K562 (cell line): ENCODE measurements around the gene CPA4. TPM values are rescaled to one million over a fixed set of nuclear protein-coding genes. Genes with fewer than 3 reads are reported as not detected.
A peak's percentile ranks its signal among the peaks of the same experiment; 100 is the strongest.

ENCODE experiments used
- ATAC-seq: fragments of 200-7000 bp; cut with Tn5 transposase; 3 replicates; pipeline ENCODE4 v1.9.1; 2020; ENCODE audit warnings: moderate library complexity
- BruUV-seq: library from RNA; stranded (reverse); fragments of 400-500 nt; replicated peaks from 2 replicates; lab custom pipeline; 2021; lab: Mats Ljungman, UMichigan
- CTCF ChIA-PET: fragments of 300-600 bp; formaldehyde crosslinking; extraction: SDS; loops from one replicate; lab custom pipeline; 2021; ENCODE audit warnings: low intra/inter-chr PET ratio; lab: Yijun Ruan, JAX
- POLR2A ChIA-PET: fragments of 300-600, 350-650 bp; sonication (Branson Sonifier 250); formaldehyde crosslinking; extraction: SDS; loops from one replicate; lab custom pipeline; 2021; ENCODE audit warnings: antibody characterized with exemption, inconsistent platforms; lab: Yijun Ruan, JAX
- DNase-seq, 4 experiments: peaks; one replicate each; pipeline versions ENCODE4 v3.0.0 to v3.0.0-alpha.2; 2011 to 2018; ENCODE audit warnings: low spot score in 3 of 4, mixed read lengths in 3 of 4; ENCODE audit errors: extremely low read depth in 1 of 4
- FAIRE-seq: peaks from 2 replicates; lab custom pipeline; 2011; peaks lifted over from hg19 to GRCh38; lab: Jason Lieb, UNC
- H2AFZ ChIP-seq: 2 replicates; pipeline ENCODE4 v1.6.0; 2011; ENCODE audit warnings: low read depth, low read length, control low read depth, inconsistent platforms
- H3K27ac ChIP-seq: fragments of 200-600 bp; 3 replicates; pipeline ENCODE4 v1.8.0; 2011; ENCODE audit warnings: low read depth, mild to moderate bottlenecking, control low read depth, inconsistent platforms, low read length, moderate library complexity, mixed read lengths; ENCODE audit errors: extremely low read depth
- H3K27me3 ChIP-seq, 2 experiments: fragments of 300-600 bp in 1 of 2; 2 replicates in 1 of 2; 3 replicates in 1 of 2; pipeline versions ENCODE4 v1.6.0 to v1.8.0; 2011; ENCODE audit warnings: inconsistent platforms in 2 of 2, low read length in 2 of 2, mild to moderate bottlenecking in 1 of 2, mixed read lengths in 1 of 2, moderate library complexity in 1 of 2; ENCODE audit not compliant: control insufficient read depth in 2 of 2, insufficient read depth in 2 of 2
- H3K36me3 ChIP-seq: fragments of 300-600 bp; 3 replicates; pipeline ENCODE4 v1.8.0; 2011; ENCODE audit warnings: mild to moderate bottlenecking, low read length, inconsistent platforms; ENCODE audit not compliant: control insufficient read depth, insufficient read depth
- H3K4me1 ChIP-seq, 2 experiments: fragments of 200-600 bp in 1 of 2; replicated peaks in 1 of 2; 2 replicates in 1 of 2; 3 replicates in 1 of 2; pipeline versions ENCODE4 v1.5.1 to v1.8.0; 2011; ENCODE audit warnings: inconsistent platforms in 2 of 2, low read length in 2 of 2, mild to moderate bottlenecking in 1 of 2, mixed read lengths in 1 of 2, moderate library complexity in 1 of 2; ENCODE audit not compliant: control insufficient read depth in 2 of 2, insufficient read depth in 2 of 2
- H3K4me2 ChIP-seq: 2 replicates; pipeline ENCODE4 v1.6.1; 2011; ENCODE audit warnings: low read length, control low read depth, inconsistent platforms, mixed read lengths; ENCODE audit not compliant: insufficient read depth
- H3K4me3 ChIP-seq: fragments of 200-600 bp; sonication (generic), shearing (Covaris generic); 2 replicates; pipeline ENCODE4 v1.5.1; 2016; ENCODE audit warnings: control low read depth, inconsistent platforms
- H3K79me2 ChIP-seq: fragments of 200-600 bp; 3 replicates; pipeline ENCODE4 v1.8.0; 2011; ENCODE audit warnings: low read length, inconsistent platforms; ENCODE audit not compliant: control insufficient read depth, insufficient read depth
- H3K9ac ChIP-seq, 2 experiments: 2 replicates each; pipeline versions ENCODE4 v1.6.0 to v1.6.1; 2011; ENCODE audit warnings: low read depth in 2 of 2, low read length in 2 of 2, control low read depth in 1 of 2, inconsistent platforms in 1 of 2, mild to moderate bottlenecking in 1 of 2, mixed read lengths in 1 of 2; ENCODE audit not compliant: insufficient read depth in 1 of 2
- H3K9me1 ChIP-seq: one replicate; pipeline ENCODE4 v1.6.0; 2011; ENCODE audit warnings: inconsistent platforms, mild to moderate bottlenecking, low read length, moderate library complexity; ENCODE audit not compliant: control insufficient read depth, insufficient read depth
- H3K9me3 ChIP-seq: replicated peaks from 2 replicates; pipeline ENCODE4 v1.5.1; 2011; ENCODE audit warnings: low read depth, low read length, inconsistent platforms; ENCODE audit not compliant: control insufficient read depth, insufficient read depth
- H4K20me1 ChIP-seq: replicated peaks from 2 replicates; pipeline ENCODE4 v1.6.1; 2011; ENCODE audit warnings: low read length, inconsistent platforms, mixed read lengths; ENCODE audit not compliant: control insufficient read depth, insufficient read depth
- ARID4B ChIP-seq: sonication (generic); formaldehyde crosslinking; IDR thresholded peaks from 2 replicates; pipeline ENCODE4 v1.8.0; 2022; ENCODE audit warnings: mild to moderate bottlenecking, missing genetic modification reagents
- CAMTA2 ChIP-seq: fragments of 250-450 bp; sonication (Bioruptor Pico); conservative IDR thresholded peaks from 2 replicates; pipeline ENCODE4 v1.5.1; 2022
- NFYB ChIP-seq: IDR thresholded peaks from 2 replicates; pipeline ENCODE4 v1.6.1; 2011; ENCODE audit warnings: mild to moderate bottlenecking, moderate library complexity; ENCODE audit not compliant: insufficient read length; ENCODE audit errors: extremely low read depth
- PREB ChIP-seq: sonication (generic); formaldehyde crosslinking; IDR thresholded peaks from 2 replicates; pipeline ENCODE4 v1.8.1; 2023; ENCODE audit warnings: mild to moderate bottlenecking, missing genetic modification reagents
- RFX1 ChIP-seq: fragments of 450-650 bp; IDR thresholded peaks from 2 replicates; pipeline ENCODE4 v1.6.1; 2016; ENCODE audit warnings: mild to moderate bottlenecking, moderate library complexity
- SIN3B ChIP-seq: fragments of 450-650 bp; IDR thresholded peaks from 2 replicates; pipeline ENCODE4 v1.6.1; 2017; ENCODE audit warnings: low read depth, mild to moderate bottlenecking, moderate library complexity
- SRSF7 ChIP-seq: fragments of 200-400 bp; formaldehyde crosslinking; optimal IDR thresholded peaks from 2 replicates; pipeline ENCODE3; 2017; ENCODE audit warnings: mild to moderate bottlenecking, low read depth, low read length
- TAF15 ChIP-seq: fragments of 200-400 bp; formaldehyde crosslinking; IDR thresholded peaks from 2 replicates; pipeline ENCODE4 v1.6.1; 2017; ENCODE audit warnings: mild to moderate bottlenecking, low read depth, low read length, moderate library complexity
- ZBTB17 ChIP-seq: fragments of 450-650 bp; formaldehyde crosslinking; IDR thresholded peaks from 2 replicates; pipeline ENCODE4 v1.4.0; 2020; ENCODE audit warnings: mild to moderate bottlenecking
- ZNF282 ChIP-seq: sonication (generic); formaldehyde crosslinking; IDR thresholded peaks from 2 replicates; pipeline ENCODE4 v1.8.1; 2023; ENCODE audit warnings: missing genetic modification reagents
- ZNF408 ChIP-seq: fragments of 250-450 bp; sonication (Bioruptor Pico); IDR thresholded peaks from 2 replicates; pipeline ENCODE4 v1.4.0; 2020; ENCODE audit warnings: low read depth, mild to moderate bottlenecking, moderate library complexity
- WGBS: fragments of 100-300 bp; shearing (Covaris generic); methylation state at CpG from one replicate; pipeline ENCODE4 v1.1.6; 2016; ENCODE audit warnings: low coverage, mixed read lengths; ENCODE audit not compliant: insufficient coverage; ENCODE audit errors: missing lambda C conversion rate; 5-methylcytosine and 5-hydroxymethylcytosine counted together
- in situ Hi-C: fragments of 300-500 bp; cut with MboI; formaldehyde crosslinking; loops from 4 replicates; pipeline ENCODE4 v1.15.0; 2018; ENCODE audit warnings: inconsistent platforms, mixed read lengths
- intact Hi-C: fragments of 100-400 bp; cut with micrococcal nuclease; formaldehyde crosslinking; loops from 2 replicates; pipeline ENCODE4 v1.14.2; 2022
- polyA plus RNA-seq, 8 experiments: library from polyadenylated mRNA; depleted of rRNA in 4 of 8; stranded (reverse) in 5 of 8; unstranded in 3 of 8; fragments of >200 nt; fragmentation: Nextera tagmentation in 2 of 8; fragmentation: Illumina TruSeq in 1 of 8; extraction: Ambion mirVana in 2 of 8; extraction: Trizol in 1 of 8; gene quantifications; 2 replicates each; pipeline versions ENCODE4 v1.2.1 to v1.2.3, GENCODE V29; 2011 to 2014; ENCODE audit warnings: inconsistent platforms in 1 of 8, missing spikeins in 1 of 8
- total RNA-seq, 7 experiments: library from RNA; depleted of rRNA in 6 of 7; stranded (reverse); fragments of >200 nt in 6 of 7; fragmentation: Illumina TruSeq in 2 of 7; extraction: Trizol in 2 of 7; gene quantifications; 2 replicates each; pipeline versions ENCODE4 v1.2.1 to v1.2.3, GENCODE V29; 2011 to 2021; ENCODE audit warnings: low replicate concordance in 1 of 7
- TF ChIP-seq, protein P1 (sequence below): fragments of 450-650 bp; formaldehyde crosslinking; IDR thresholded peaks from 2 replicates; pipeline ENCODE4 v1.4.0; 2022; ENCODE audit warnings: missing genetic modification characterization

Gene CPA4
- total and polyA plus RNA-seq, 9 of the 15 experiments (the other 6 are each of a cell fraction or from before 2014, with no cell fraction given) = not detected

- TF ChIP-seq PREB = no peak
- peak; percentile 56; the same call in 1 of the 2 replicates for TF ChIP-seq RFX1
These were observed 4.9 kb downstream of the CPA4 start (continued) for GRCh38 chr7:130297628-130298543.

GRCh38 chr7:130298544-130299326, 5.8 kb downstream of the CPA4 start:
- POLR2A ChIA-PET = interaction anchor here (0.7 to 1.3 kb wide), 3 partner anchors 12 to 892 kb away, joined by 3 read pairs; no protein-coding TSS in a partner anchor
- CTCF ChIA-PET = no interaction called here
- no peak for TF ChIP-seq NFYB
- no peak for TF ChIP-seq ZBTB17 (CRISPR knock-in tag)
- TF ChIP-seq, protein P1, sequence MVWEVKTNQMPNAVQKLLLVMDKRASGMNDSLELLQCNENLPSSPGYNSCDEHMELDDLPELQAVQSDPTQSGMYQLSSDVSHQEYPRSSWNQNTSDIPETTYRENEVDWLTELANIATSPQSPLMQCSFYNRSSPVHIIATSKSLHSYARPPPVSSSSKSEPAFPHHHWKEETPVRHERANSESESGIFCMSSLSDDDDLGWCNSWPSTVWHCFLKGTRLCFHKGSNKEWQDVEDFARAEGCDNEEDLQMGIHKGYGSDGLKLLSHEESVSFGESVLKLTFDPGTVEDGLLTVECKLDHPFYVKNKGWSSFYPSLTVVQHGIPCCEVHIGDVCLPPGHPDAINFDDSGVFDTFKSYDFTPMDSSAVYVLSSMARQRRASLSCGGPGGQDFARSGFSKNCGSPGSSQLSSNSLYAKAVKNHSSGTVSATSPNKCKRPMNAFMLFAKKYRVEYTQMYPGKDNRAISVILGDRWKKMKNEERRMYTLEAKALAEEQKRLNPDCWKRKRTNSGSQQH = no peak
- TF ChIP-seq SRSF7 = no peak
- TF ChIP-seq ARID4B (CRISPR knock-in tag) = no peak
- TF ChIP-seq ZNF408 (CRISPR knock-in tag) = no peak
- TF ChIP-seq TAF15 = no peak
- no peak for TF ChIP-seq SIN3B
- TF ChIP-seq ZNF282 = no peak
- TF ChIP-seq CAMTA2 (CRISPR knock-in tag) = no peak

More at GRCh38 chr7:130298544-130299326, 5.8 kb downstream of the CPA4 start:
- no peaks in the 10 kb centered on the region for H3K4me1 ChIP-seq
- no peak overlapping the region for H2AFZ ChIP-seq
- FAIRE-seq (no peak), ATAC-seq (no peak), DNase-seq (no peak)
- peaks cover 73 to 85% of the 10 kb centered on the region in 2 experiments for H3K27me3 ChIP-seq
- 2% methylated on average over 5 of the region's 5 CpGs for WGBS
- H3K4me3 ChIP-seq = no peak overlapping the region
- BruUV-seq = no TSS peak
- H3K9me3 ChIP-seq = no peaks in the 10 kb centered on the region
- intact Hi-C loops = no loop called here
- no peaks in the 10 kb centered on the region for H3K9me1 ChIP-seq
- no peaks in the 10 kb centered on the region for H3K36me3 ChIP-seq
- no peak overlapping the region for H3K9ac ChIP-seq
- no peaks in the 10 kb centered on the region for H4K20me1 ChIP-seq
- in situ Hi-C loops = no loop called here
- no peak overlapping the region for H3K27ac ChIP-seq
- H3K4me2 ChIP-seq = no peak overlapping the region
- H3K79me2 ChIP-seq = no peaks in the 10 kb centered on the region
